Activated CD4-positive, alpha-beta T cell treated with anti-CD3 and anti-CD28 coated beads, Interleukin-2, amount 10 ng/mL, durations not matched to agents 7 days and 5 days (primary cell): ENCODE results near the gene GSTA5. TPM values are rescaled to one million over a fixed set of nuclear protein-coding genes. Genes with fewer than 3 reads are reported as not detected.
"Not testable (repeated sequence)": the region's sequence is repeated elsewhere in the genome, so short reads cannot be mapped to it uniquely, and the experiment has no call there.

Source experiments
- CTCF ChIA-PET: fragments of 350-600 bp; sonication (Branson Sonifier 250); formaldehyde crosslinking; loops from one replicate; lab custom pipeline; 2021; ENCODE audit warnings: antibody characterized with exemption; lab: Charles Lee
- POLR2A ChIA-PET: fragments of 350-600 bp; sonication (Branson Sonifier 250); formaldehyde crosslinking; loops from one replicate; lab custom pipeline; 2021; ENCODE audit warnings: antibody characterized with exemption; lab: Charles Lee
- DNase-seq: peaks from one replicate; pipeline ENCODE4 v3.0.0-alpha.2; 2020
- H3K27ac Mint-ChIP-seq: one replicate; pipeline ENCODE4 v1.8.0; 2021; ENCODE audit warnings: mild to moderate bottlenecking, moderate library complexity, mixed read lengths
- H3K27me3 Mint-ChIP-seq: one replicate; pipeline ENCODE4 v1.8.0; 2021; ENCODE audit warnings: mixed read lengths
- H3K36me3 Mint-ChIP-seq: one replicate; pipeline ENCODE4 v1.8.0; 2021; ENCODE audit warnings: low read depth, mixed read lengths
- H3K4me1 Mint-ChIP-seq: one replicate; pipeline ENCODE4 v1.8.0; 2021; ENCODE audit warnings: mixed read lengths
- H3K4me3 Mint-ChIP-seq: one replicate; pipeline ENCODE4 v1.8.0; 2021; ENCODE audit warnings: mild to moderate bottlenecking, moderate library complexity, mixed read lengths
- H3K9me3 Mint-ChIP-seq: one replicate; pipeline ENCODE4 v1.8.0; 2021; ENCODE audit warnings: mixed read lengths
- total RNA-seq, 2 experiments: library from RNA; stranded (reverse); gene quantifications; one replicate each; pipeline ENCODE4 v1.2.3, GENCODE V29; 2021

The GSTA5 gene
- not detected for total RNA-seq

- Mint-ChIP-seq H3K4me3 (no peak within 1 kb of the TSS), H3K27me3 (peaks cover 28% of the 10 kb centered on the region), H3K36me3 (no peaks in the 10 kb centered on the region), H3K27ac (no peak within 1 kb of the TSS), H3K4me1 (no peaks in the 10 kb centered on the region), H3K9me3 (no peaks in the 10 kb centered on the region)
- DNase-seq: no peak
- ChIA-PET POLR2A (no interaction called here), CTCF (no interaction called here)
These were observed at the start of gene GSTA5 for GRCh38 chr6:52840763-52841585. GSTA5 (minus strand) TSS chr6:52840813.

GRCh38 chr6:52890018-52890417 is 49.4 kb upstream of the GSTA5 start:
- no peak for DNase-seq

GRCh38 chr6:52887910-52888524 is 47.4 kb upstream of the GSTA5 start:
- Mint-ChIP-seq H3K27ac (no peak overlapping the region), H3K36me3 (no peaks in the 10 kb centered on the region), H3K4me3 (no peak overlapping the region), H3K4me1 (no peaks in the 10 kb centered on the region), H3K27me3 (no peaks in the 10 kb centered on the region), H3K9me3 (peaks cover 2% of the 10 kb centered on the region)
- CTCF ChIA-PET: interaction anchor here (1.2 kb wide), 1 partner anchor 166 kb away, joined by 3 read pairs; no protein-coding TSS in a partner anchor
- no peak for DNase-seq
- POLR2A ChIA-PET: no interaction called here

More at GRCh38 chr6:52890018-52890417, 49.4 kb upstream of the GSTA5 start:
- H3K27me3 Mint-ChIP-seq: no peaks in the 10 kb centered on the region
- POLR2A ChIA-PET: no interaction called here
- CTCF ChIA-PET: no interaction called here
- H3K4me1 Mint-ChIP-seq: no peaks in the 10 kb centered on the region
- no peaks in the 10 kb centered on the region for H3K36me3 Mint-ChIP-seq
- H3K4me3 Mint-ChIP-seq: no peak overlapping the region
- H3K27ac Mint-ChIP-seq: no peak overlapping the region
- peaks cover 2% of the 10 kb centered on the region for H3K9me3 Mint-ChIP-seq

GRCh38 chr6:52881996-52882841 is 41.6 kb upstream of the GSTA5 start:
- H3K27ac Mint-ChIP-seq: peak overlapping the region; percentile 74
- peak overlapping the region; percentile 70 for H3K4me3 Mint-ChIP-seq
- H3K4me1 Mint-ChIP-seq: peaks cover 7% of the 10 kb centered on the region
- POLR2A ChIA-PET: no interaction called here
- no peaks in the 10 kb centered on the region for H3K36me3 Mint-ChIP-seq
- no peaks in the 10 kb centered on the region for H3K27me3 Mint-ChIP-seq
- no peaks in the 10 kb centered on the region for H3K9me3 Mint-ChIP-seq
- CTCF ChIA-PET: interaction anchor here (1.1 kb wide), 1 partner anchor 9 kb away, joined by 3 read pairs; no protein-coding TSS in a partner anchor
- peak; percentile 75 for DNase-seq

- no peaks in the 10 kb centered on the region for H3K9me3 Mint-ChIP-seq
- H3K27ac Mint-ChIP-seq: no peak overlapping the region
- H3K27me3 Mint-ChIP-seq: no peaks in the 10 kb centered on the region
- H3K4me3 Mint-ChIP-seq: peak overlapping the region; percentile 70
- ChIA-PET POLR2A (no interaction called here), CTCF (interaction anchor here (1.1 kb wide), 1 partner anchor 9 kb away, joined by 3 read pairs; no protein-coding TSS in a partner anchor)
- DNase-seq: no peak
- peaks cover 9% of the 10 kb centered on the region for H3K4me1 Mint-ChIP-seq
- no peaks in the 10 kb centered on the region for H3K36me3 Mint-ChIP-seq
These were observed 41.0 kb upstream of the GSTA5 start for GRCh38 chr6:52881662-52881995.

GRCh38 chr6:52877786-52878185 is 37.2 kb upstream of the GSTA5 start:
- no peak for DNase-seq
- Mint-ChIP-seq H3K4me1 (peaks cover 9% of the 10 kb centered on the region), H3K4me3 (no peak overlapping the region), H3K9me3 (no peaks in the 10 kb centered on the region), H3K36me3 (no peaks in the 10 kb centered on the region), H3K27ac (no peak overlapping the region), H3K27me3 (peaks cover 5% of the 10 kb centered on the region)
- ChIA-PET CTCF (interaction anchor here (1.5 kb wide), 1 partner anchor 16 kb away, joined by 3 read pairs; no protein-coding TSS in a partner anchor), POLR2A (no interaction called here)

GRCh38 chr6:52877168-52877567 is 36.6 kb upstream of the GSTA5 start:
- Mint-ChIP-seq H3K36me3 (no peaks in the 10 kb centered on the region), H3K4me1 (peaks cover 7% of the 10 kb centered on the region), H3K27me3 (peaks cover 5% of the 10 kb centered on the region), H3K4me3 (no peak overlapping the region), H3K27ac (no peak overlapping the region), H3K9me3 (no peaks in the 10 kb centered on the region)
- POLR2A ChIA-PET: no interaction called here
- CTCF ChIA-PET: interaction anchor here (1.5 kb wide), 1 partner anchor 16 kb away, joined by 3 read pairs; no protein-coding TSS in a partner anchor
- DNase-seq: no peak

- no peak for DNase-seq
- no peaks in the 10 kb centered on the region for H3K9me3 Mint-ChIP-seq
- H3K27me3 Mint-ChIP-seq: peaks cover 7% of the 10 kb centered on the region
- CTCF ChIA-PET: interaction anchor here (0.6 to 1.5 kb wide), 5 partner anchors 17 to 381 kb away, joined by 3 read pairs; no protein-coding TSS in a partner anchor
- H3K4me1 Mint-ChIP-seq: peaks cover 4% of the 10 kb centered on the region
- H3K36me3 Mint-ChIP-seq: no peaks in the 10 kb centered on the region
- no peak overlapping the region for H3K4me3 Mint-ChIP-seq
- no peak overlapping the region for H3K27ac Mint-ChIP-seq
- POLR2A ChIA-PET: no interaction called here
These were observed 35.6 kb upstream of the GSTA5 start for GRCh38 chr6:52876056-52876787.

GRCh38 chr6:52872031-52872430 is 31.4 kb upstream of the GSTA5 start:
- no peak overlapping the region for H3K4me3 Mint-ChIP-seq
- H3K27me3 Mint-ChIP-seq: peaks cover 11% of the 10 kb centered on the region
- CTCF ChIA-PET: no interaction called here
- POLR2A ChIA-PET: interaction anchor here (0.5 kb wide), 1 partner anchor 589 kb away, joined by 4 read pairs; no protein-coding TSS in a partner anchor
- H3K36me3 Mint-ChIP-seq: no peaks in the 10 kb centered on the region
- no peak overlapping the region for H3K27ac Mint-ChIP-seq
- peaks cover 2% of the 10 kb centered on the region for H3K4me1 Mint-ChIP-seq
- H3K9me3 Mint-ChIP-seq: no peaks in the 10 kb centered on the region
- DNase-seq: no peak

- H3K9me3 Mint-ChIP-seq: no peaks in the 10 kb centered on the region
- peaks cover 11% of the 10 kb centered on the region for H3K27me3 Mint-ChIP-seq
- ChIA-PET CTCF (no interaction called here), POLR2A (no interaction called here)
- no peak overlapping the region for H3K27ac Mint-ChIP-seq
- no peak for DNase-seq
- no peaks in the 10 kb centered on the region for H3K4me1 Mint-ChIP-seq
- no peaks in the 10 kb centered on the region for H3K36me3 Mint-ChIP-seq
- no peak overlapping the region for H3K4me3 Mint-ChIP-seq
These were observed 31.0 kb upstream of the GSTA5 start for GRCh38 chr6:52871621-52872020.

GRCh38 chr6:52870335-52871091 is 29.9 kb upstream of the GSTA5 start:
- CTCF ChIA-PET, H3K4me3 Mint-ChIP-seq, DNase-seq, POLR2A ChIA-PET, H3K36me3 Mint-ChIP-seq, H3K9me3 Mint-ChIP-seq, H3K4me1 Mint-ChIP-seq, H3K27ac Mint-ChIP-seq: not testable (repeated sequence)
- peaks cover 11% of the 10 kb centered on the region for H3K27me3 Mint-ChIP-seq
